Stimulated activated CD4-positive, alpha-beta T cell treated with anti-CD3 and anti-CD28 coated beads, Interleukin-12 subunit alpha, Interleukin-12 subunit beta, amount 100 ng/mL, for 48 hours (primary cell): ENCODE results near the gene AMH.

Experiments used
- DNase-seq, 3 donors: peaks; one replicate each; pipeline ENCODE4 v3.0.0-alpha.2; 2020; ENCODE audit warnings: low read depth in 2 of 3, low spot score in 1 of 3

Gene AMH

DNA sequence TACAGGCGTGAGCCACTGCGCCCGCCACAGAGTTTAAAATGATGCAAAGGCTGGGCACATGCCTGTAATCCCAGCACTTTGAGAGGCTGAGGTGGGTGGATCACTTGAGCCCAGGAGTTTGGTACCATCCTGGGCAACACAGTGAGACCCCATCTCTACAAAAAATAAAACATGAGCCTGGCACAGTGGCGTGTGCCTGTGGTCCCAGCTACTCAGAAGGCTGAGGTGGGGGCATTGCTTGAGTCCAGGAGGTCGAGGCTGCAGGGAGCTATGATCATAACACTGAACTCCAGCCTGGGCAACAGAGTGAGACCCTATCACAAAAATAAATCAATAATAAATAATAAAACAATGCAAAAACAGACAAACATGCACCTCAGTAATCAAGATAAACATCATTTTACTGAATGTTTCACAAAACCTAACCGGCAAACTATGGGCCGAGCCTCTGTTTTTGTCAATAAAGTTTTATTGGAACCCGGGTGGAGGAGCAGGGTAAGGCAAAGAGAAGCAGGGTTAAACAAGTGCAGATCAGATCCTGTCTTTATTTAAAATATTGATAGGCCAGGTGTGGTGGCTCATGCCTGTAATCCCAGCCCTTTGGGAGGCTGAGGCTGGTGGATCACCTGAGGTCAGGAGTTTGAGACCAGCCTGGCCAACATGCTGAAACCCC, 34.8 kb downstream of the AMH start:
- no peak for DNase-seq

DNA sequence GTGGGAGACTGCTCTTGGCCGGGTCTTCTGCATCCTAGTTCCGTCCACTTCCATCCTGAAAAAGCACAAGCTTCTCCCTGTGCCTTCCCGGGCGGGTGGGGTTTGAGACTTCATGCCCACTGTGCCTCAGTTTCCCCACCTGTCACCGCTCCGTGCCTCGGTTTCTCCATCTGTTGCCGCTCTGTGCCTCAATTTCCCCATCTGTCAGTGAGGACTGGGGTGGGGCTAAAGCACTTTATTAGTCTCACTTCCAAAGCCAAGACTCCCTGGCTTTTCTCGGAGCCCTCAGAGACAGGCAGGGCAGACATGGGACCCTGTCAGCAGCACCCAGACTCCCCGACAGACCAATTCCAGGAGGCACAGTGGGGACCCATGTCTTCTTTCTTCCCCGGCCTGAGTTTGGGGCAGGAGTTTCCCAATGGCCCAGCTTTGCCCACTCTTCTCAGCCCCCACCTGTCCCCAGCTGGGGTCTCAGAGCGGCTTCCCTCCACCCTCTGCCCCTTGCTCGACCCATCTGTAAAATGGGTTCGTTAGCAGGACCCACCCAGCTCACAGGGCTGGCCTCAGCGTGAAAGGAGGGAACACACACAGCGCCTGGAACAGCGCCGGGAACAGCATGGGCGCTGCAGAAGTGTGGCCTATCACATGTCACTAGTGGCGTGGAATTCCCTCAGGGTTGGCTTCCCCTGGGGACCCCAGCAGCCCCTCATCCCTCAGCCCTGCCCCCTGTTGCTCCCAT, 37.4 kb downstream of the AMH start:
- DNase-seq = no peak

DNA sequence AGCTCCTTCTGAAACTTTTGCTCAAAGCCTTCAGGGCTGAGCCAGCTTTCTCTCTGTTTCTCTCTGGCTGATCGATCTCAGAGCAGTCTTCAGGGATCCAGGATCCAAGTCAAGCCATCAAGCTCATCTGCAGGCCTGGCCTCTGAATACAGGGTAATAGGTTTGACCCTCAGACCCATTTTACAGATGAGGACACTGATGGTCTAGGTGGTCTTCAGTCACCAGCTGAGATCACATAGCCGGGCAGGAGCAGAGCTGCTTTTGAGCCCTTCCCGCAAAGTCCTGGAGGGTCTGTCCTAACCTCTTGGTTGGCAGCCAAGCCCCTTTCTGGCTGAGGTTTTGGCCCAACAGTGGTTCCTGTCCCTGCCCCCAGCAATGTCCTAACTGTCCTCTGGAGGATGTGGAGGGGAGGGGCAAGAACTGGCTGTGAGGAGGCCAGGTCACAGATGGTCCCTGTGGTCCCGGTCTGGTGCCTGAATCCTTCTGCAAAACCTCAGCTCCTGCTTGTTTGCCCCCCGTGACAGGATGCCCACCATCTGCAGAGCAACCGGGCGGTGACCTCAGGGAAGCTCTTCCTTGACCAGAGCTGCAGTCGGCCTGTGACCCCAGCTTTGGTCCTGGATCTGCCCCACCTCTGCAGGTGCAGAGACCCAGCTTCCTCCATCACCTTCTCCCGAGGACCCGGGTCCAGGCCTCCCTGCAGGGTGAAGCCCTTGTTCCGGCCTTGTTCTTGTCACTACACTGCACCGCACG, 38.6 kb downstream of the AMH start:
- no peak for DNase-seq

DNA sequence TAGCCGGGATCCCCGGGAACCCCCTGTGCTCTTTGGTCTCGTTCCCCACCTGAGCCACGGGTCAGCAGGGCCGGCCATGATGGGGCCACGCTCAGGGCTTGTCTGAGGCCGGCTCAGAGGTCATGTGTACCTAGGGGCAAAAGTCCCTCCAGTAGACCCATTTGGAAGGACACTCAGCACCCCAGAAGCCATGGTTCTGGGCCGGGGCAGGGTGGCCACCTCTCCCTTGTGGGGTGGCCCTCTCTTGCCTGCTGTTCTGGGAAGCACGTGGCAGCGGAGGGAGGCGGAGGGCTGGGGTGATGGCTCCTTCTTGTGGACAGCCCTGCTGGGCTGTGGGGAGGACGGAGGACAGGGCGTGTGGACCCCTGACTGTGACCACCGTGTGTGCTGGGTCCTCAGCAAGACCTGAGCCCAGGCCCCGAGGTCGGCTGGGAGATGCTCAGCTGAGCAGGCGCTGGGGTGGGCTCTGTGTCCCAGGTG, 39.3 kb downstream of the AMH start:
- no peak for DNase-seq

DNA sequence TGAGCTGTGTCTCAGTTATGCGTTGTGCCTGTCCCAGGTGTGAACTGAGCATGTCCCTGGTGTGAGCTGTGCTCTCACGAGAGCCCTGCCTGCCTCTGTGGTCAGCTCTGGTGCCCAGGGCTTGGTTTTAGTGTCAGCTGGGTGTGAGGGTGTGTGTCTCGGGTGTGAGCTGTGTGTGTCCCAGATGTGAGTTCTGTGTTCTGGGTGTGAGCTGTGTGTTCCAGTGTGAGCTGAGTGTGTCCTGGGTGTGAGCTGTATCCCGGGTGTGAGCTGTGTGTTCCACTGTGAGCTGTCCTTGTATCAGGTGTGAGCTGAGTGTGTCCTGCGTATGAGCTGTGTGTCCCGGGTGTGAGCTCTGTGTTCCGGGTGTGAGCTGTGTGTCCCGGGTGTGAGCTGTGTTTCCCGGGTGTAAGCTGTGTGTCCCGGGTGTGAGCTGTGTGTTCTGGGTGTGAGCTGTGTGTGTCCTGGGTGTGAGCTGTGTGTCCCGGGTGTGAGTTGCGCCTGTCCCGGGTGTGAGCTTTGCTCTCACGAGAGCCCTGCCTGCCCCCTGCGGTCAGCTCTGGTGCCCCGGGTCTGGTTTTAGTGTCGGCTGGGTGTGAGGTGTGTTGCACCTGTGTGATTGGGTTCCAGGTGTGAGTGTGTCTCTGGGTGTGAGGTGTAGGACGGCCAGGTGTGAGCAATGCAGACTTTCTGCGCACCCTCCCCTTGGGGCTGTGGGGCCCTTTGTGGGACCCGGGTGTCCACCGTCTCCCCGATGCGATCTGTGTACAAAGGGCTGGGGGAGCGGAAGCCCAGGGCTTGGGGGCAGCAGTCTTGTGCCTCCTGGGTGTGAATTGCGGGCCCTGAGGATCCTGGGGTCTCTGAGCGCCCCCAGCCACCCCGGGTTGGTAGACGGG, 39.9 kb downstream of the AMH start:
- DNase-seq = no peak

DNA sequence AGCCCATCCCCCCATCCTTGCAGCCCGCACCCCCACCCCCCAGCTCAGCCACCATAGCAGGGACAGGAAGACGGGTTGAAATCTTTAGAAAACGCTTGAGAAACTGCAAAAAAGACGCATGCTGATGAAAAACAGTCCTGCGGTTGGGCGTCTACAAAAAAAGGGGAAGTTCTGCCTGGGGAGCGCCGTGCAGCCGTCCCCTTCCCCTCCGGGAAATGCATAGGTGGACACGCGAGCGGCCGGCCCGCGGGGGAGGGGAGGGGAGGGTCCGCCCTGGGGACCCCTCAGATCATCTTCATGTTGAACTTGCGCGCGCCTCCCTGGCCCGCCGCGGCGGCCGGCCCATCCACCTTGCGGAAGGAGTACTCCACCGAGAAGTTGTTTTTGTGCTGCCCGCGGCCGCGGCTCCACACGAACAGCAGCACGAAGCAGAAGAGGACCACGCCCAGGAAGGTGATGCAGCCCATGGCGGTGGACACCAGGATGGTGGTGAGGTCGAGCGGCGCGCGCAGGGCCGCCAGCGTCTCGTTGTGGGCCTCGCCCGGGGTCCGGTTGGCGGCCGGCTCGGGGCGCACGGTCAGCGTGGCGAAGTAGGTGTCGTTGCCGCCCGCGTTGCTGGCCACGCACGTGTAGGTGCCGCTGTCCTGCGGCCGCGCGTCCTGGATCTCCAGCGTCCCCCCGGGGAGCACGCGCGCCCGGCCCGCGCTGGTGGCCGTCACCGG, 40.8 kb downstream of the AMH start:
- no peak for DNase-seq

DNA sequence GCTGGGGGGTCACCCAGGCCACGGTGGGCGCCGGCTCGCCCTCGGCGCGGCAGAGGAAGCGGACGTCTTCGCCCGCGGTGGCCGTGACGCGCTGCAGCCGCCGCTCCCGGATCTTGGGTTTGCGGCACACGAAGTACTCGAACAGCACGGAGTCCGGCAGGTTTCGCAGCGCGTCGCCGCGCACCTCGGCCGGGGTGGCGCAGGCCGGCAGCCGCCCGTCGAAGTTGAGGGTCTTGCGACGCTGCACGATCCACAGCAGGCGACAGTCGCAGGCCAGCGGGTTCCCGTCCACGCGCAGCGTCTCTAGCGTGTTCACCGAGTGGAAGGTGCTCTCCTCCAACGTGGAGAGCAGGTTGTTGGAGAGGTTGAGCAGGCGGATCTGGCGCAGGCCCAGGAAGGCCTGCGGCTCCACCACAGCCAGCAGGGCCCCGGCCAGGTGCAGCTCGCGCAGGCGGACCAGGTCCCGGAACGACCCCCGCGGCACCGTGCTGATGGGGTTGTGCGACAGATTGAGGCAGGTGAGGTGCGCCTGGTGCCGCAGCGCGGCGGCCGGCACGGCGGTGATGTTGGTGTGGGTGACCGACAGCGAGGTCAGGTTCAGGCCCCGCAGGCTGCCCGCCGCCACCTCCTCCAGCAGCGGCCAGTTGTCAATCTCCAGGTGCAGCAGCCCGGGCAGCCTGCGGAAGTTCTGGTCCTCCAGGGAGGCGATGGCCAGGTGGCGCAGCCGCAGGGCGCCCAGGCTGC, 41.5 kb downstream of the AMH start:
- no peak for DNase-seq

DNA sequence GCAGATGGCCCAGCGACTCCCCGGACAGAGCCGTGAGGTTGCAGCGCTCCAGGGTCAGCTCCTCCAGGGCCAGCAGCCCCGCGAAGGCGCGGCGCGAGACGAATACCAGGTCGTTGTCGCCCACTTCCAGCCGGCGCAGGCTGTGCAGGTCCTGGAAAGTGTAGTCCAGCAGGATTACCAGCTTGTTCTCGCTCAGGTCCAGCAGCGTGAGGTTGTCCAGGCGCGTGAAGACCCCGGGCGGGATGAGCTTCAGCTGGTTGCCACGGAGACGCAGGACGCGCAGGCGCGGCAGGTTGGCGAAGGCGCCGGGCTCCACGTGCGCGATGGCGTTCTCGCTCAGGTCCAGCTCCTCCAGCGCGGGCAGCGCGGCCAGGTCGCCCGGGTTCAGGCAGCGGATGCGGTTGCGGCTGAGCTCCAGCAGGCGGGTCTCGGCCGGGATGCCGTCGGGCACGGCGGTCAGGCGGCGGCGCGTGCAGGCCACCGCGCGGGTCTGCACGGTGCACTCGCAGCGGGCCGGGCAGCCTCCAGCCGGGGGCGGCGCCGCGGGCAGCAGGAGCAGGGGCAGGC, 42.1 kb downstream of the AMH start:
- DNase-seq = no peak

DNA sequence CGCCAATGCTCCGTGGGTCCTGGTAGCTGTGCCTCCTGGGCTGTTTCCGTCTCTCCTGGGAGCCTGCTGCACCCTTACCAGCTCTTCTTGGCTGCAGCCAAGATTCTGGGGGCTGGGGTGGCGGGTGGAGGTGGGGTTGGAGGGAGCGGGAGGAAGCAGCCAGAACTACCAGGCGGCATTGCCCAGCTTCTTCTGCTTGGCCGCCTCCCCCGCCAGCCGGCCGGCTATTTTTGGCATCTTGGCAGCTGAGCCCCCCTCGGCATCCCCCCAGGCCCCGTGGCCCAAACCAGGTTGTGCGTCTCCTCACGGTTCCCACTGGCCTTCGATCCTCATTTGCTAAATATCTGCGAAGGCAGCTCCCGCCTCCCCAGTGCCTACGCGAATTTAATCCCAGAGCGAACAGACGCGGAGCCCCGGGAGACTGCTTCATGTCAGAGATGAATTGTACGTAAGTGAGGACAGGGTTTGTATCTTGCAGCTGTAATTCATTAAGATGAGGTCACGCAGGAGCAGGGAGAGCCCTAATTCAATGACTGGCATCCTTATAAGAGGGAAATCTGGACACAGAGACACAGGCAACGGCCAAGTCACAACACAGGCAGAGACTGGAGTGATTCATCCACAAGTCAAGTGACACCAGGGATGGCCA, 45.7 kb downstream of the AMH start:
- no peak for DNase-seq

DNA sequence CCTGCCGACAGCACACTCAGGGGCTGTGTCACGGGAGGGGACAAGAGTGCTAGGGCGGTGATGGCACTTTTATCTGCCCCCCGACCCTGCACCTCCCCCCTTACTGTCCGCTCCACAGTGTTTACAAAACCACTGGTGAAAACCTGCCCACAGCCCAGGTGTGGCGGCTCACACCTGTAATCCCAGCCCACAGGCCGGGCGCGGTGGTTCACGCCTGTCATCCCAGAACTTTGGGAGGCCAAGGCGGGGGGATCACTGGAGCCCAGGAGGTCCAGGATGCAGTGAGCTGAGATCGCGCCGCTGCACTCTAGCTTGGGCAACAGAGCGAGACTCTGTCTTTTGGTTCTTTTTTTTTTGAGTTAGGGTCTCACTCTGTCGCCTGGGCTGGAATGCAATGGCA, 47.0 kb downstream of the AMH start:
- DNase-seq = no peak

DNA sequence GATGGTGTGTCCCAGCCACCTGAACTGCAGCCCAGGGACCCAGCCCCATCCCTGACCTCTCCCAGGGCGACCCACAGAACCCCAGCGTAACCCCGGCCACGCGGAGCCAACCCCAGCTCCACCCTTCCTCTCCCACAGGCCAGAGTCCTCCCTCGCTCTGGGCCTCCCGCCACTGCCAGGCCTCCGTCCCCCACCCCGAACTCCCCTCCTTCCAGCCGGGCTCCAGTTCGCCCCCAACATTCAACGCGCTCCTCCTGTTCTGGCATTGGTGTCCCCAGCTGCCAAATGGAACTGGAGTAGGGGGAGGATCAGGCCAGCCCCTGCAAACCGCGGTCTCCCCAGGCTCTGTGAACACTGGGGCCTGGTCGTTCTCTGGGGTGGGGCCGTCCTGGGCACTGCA, 51.4 kb downstream of the AMH start:
- DNase-seq = no peak
